Lung (tissue), 12 donors: ENCODE data around the gene PRR36. TPM values are rescaled to one million over a fixed set of nuclear protein-coding genes. Genes with fewer than 3 reads are reported as not detected.
A peak's percentile ranks its signal among the peaks of the same experiment; 100 is the strongest.

ENCODE experiments used
- ATAC-seq: fragments of 200-7000 bp; cut with Tn5 transposase; one replicate; pipeline ENCODE4 v1.9.1; 2020; ENCODE audit warnings: moderate number of reproducible peaks; ENCODE audit not compliant: insufficient read depth, low FRiP score
- DNase-seq, 3 donors: peaks; one replicate each; pipeline ENCODE4 v3.0.0-alpha.2; 2013 to 2017
- H3K27ac ChIP-seq, 2 donors: one replicate each; pipeline ENCODE4 v1.5.1; 2013; ENCODE audit warnings: mild to moderate bottlenecking in 2 of 2, moderate library complexity in 2 of 2, control low read depth in 1 of 2, inconsistent platforms in 1 of 2, low read depth in 1 of 2, low read length in 1 of 2
- H3K27me3 ChIP-seq, 3 donors: one replicate each; pipeline ENCODE4 v1.5.1; 2013; ENCODE audit warnings: low read length in 2 of 3; ENCODE audit not compliant: control insufficient read depth in 3 of 3, insufficient read depth in 3 of 3
- H3K36me3 ChIP-seq, 4 donors: one replicate each; pipeline ENCODE4 v1.5.1; 2013; ENCODE audit warnings: low read length in 4 of 4, mild to moderate bottlenecking in 1 of 4, moderate library complexity in 1 of 4; ENCODE audit not compliant: control insufficient read depth in 4 of 4, insufficient read depth in 4 of 4
- H3K4me1 ChIP-seq, 5 donors: one replicate each; pipeline ENCODE4 v1.5.1; 2013; ENCODE audit warnings: low read length in 5 of 5, mild to moderate bottlenecking in 2 of 5, moderate library complexity in 1 of 5; ENCODE audit not compliant: control insufficient read depth in 5 of 5, insufficient read depth in 5 of 5
- H3K4me3 ChIP-seq: one replicate; pipeline ENCODE4 v1.5.1; 2013; ENCODE audit warnings: mild to moderate bottlenecking, control low read depth, moderate library complexity
- H3K9ac ChIP-seq, 2 donors: one replicate each; pipeline ENCODE4 v1.5.1; 2013; ENCODE audit warnings: low read length in 2 of 2, control low read depth in 1 of 2; ENCODE audit not compliant: insufficient read depth in 1 of 2
- H3K9me3 ChIP-seq, 4 donors: one replicate each; pipeline ENCODE4 v1.5.1; 2013; ENCODE audit warnings: low read length in 3 of 4, mild to moderate bottlenecking in 1 of 4, moderate library complexity in 1 of 4; ENCODE audit not compliant: control insufficient read depth in 4 of 4, insufficient read depth in 3 of 4
- CTCF ChIP-seq: IDR thresholded peaks from 2 replicates; pipeline ENCODE4 v1.5.1; 2012; ENCODE audit warnings: mild to moderate bottlenecking; ENCODE audit errors: control extremely low read depth, extremely low read depth
- WGBS, 2 donors: extraction: QIAGEN DNeasy Blood & Tissue Kit; methylation state at CpG; one replicate each; pipeline ENCODE4 v1.1.7; 2013; 5-methylcytosine and 5-hydroxymethylcytosine counted together
- polyA plus RNA-seq, 2 donors: library from polyadenylated mRNA; stranded (reverse); fragments of 200-250 nt; gene quantifications; one replicate each; pipeline ENCODE4 v1.2.1, GENCODE V29; 2013
- total RNA-seq, 2 donors: library from RNA; depleted of rRNA in 1 of 2; stranded (reverse); fragments of >200 nt in 1 of 2; gene quantifications; one replicate each; pipeline ENCODE4 v1.2.1, GENCODE V29; 2014 to 2021
- donor health status: control.
- donor health status: control.
- donor health status: Bipolar disorder and iron deficiency.
- donor health status: healthy.
- donor health status: DM: yes; HTN: yes; CAD: no.

The PRR36 gene
- total and polyA plus RNA-seq, 4 donors = 0.30 to 3.4 (median 1.1) TPM

GRCh38 chr19:7833225-7834099 is 40.7 kb downstream of the PRR36 start:
- 62 to 79% methylated on average over 23 of the region's 23 CpGs for WGBS, 2 donors
- DNase-seq (peak in 1 of 3 donors; percentile 37), ATAC-seq (no peak)
- H3K9me3 ChIP-seq = no peaks in the 10 kb centered on the region
- H3K9ac ChIP-seq = no peak overlapping the region
- no peak for TF ChIP-seq CTCF
- no peaks in the 10 kb centered on the region for H3K36me3 ChIP-seq
- peaks cover 0 to 28% (median 5%) of the 10 kb centered on the region in 5 donors for H3K4me1 ChIP-seq
- no peak overlapping the region for H3K4me3 ChIP-seq
- no peaks in the 10 kb centered on the region for H3K27me3 ChIP-seq
- H3K27ac ChIP-seq = peak overlapping the region; percentile 10 to 41

GRCh38 chr19:7832781-7833180 is 41.4 kb downstream of the PRR36 start:
- DNase-seq (no peak), ATAC-seq (no peak)
- Histone ChIP-seq H3K9me3 (no peaks in the 10 kb centered on the region), H3K4me1 (peaks cover 0 to 28% (median 5%) of the 10 kb centered on the region in 5 donors), H3K27me3 (no peaks in the 10 kb centered on the region), H3K36me3 (no peaks in the 10 kb centered on the region), H3K27ac (peak overlapping the region in 1 of 2 donors; percentile 15), H3K4me3 (no peak overlapping the region), H3K9ac (no peak overlapping the region)
- WGBS, 2 donors = 59 to 63% methylated on average over 12 of the region's 12 CpGs
- TF ChIP-seq CTCF = no peak

- no peak overlapping the region for H3K4me3 ChIP-seq
- H3K27ac ChIP-seq = peak overlapping the region in 1 of 2 donors; percentile 15
- 90 to 93% methylated on average over 17 of the region's 17 CpGs for WGBS, 2 donors
- no peaks in the 10 kb centered on the region for H3K36me3 ChIP-seq
- no peak for ATAC-seq
- no peaks in the 10 kb centered on the region for H3K9me3 ChIP-seq
- H3K9ac ChIP-seq = no peak overlapping the region
- TF ChIP-seq CTCF = no peak
- peaks cover 0 to 28% (median 5%) of the 10 kb centered on the region in 5 donors for H3K4me1 ChIP-seq
- DNase-seq = no peak
- no peaks in the 10 kb centered on the region for H3K27me3 ChIP-seq
Observed at GRCh38 chr19:7832009-7832408, 42.2 kb downstream of the PRR36 start.
